ENCODE data around the gene DRG1. TPM values are rescaled to one million over a fixed set of nuclear protein-coding genes. Genes with fewer than 3 reads are reported as not detected.
"Not testable (repeated sequence)": the region's sequence is repeated elsewhere in the genome, so short reads cannot be mapped to it uniquely, and the experiment has no call there.

The DRG1 gene
- total RNA-seq, result 10 to 100 TPM; 37.8 to 40.3 TPM
- long read RNA-seq, donor 1, transcript DRG1-201 (9 exons, 1,746 nt), result major isoform, 21 of 28 reads
- long read RNA-seq, donor 1, partial matches to known transcripts, result 3 of 28 reads
- long read RNA-seq, donor 1, other reads (novel, unspliced or antisense), result 4 of 28 reads
- long read RNA-seq, donor 2, transcript DRG1-201 (9 exons, 1,746 nt), result major isoform, 221 of 235 reads
- long read RNA-seq, donor 2, partial matches to known transcripts, result 4 of 235 reads
- long read RNA-seq, donor 2, other reads (novel, unspliced or antisense), result 10 of 235 reads

GRCh38 chr22:31399211-31400022 is at the start of gene DRG1:
Gene DRG1, plus strand, starts transcription at chr22:31399604. Its CDS starts 80 bp downstream, at chr22:31399684.
- peak; percentile 99 for DNase-seq (ENCODE audit: low spot score)
- intact Hi-C loops (cut with DNase I), result no loop called here

GRCh38 chr22:31349960-31350359 is 49.4 kb upstream of the DRG1 start:
- intact Hi-C loops (cut with DNase I), result loop anchor here in 1 of 2 donors (5.0 kb wide), 1 partner anchor 1343 kb away; no protein-coding TSS in a partner anchor
- DNase-seq (ENCODE audit: low spot score), result no peak

- intact Hi-C loops (cut with DNase I), result loop anchor here in 1 of 2 donors (5.0 kb wide), 1 partner anchor 1343 kb away; no protein-coding TSS in a partner anchor
- no peak for DNase-seq (ENCODE audit: low spot score)
These were observed 49.0 kb upstream of the DRG1 start for GRCh38 chr22:31350410-31350863.

GRCh38 chr22:31354515-31354914 is 44.9 kb upstream of the DRG1 start:
- DNase-seq (ENCODE audit: low spot score), result no peak

GRCh38 chr22:31360029-31360428 is 39.4 kb upstream of the DRG1 start:
- intact Hi-C loops (cut with DNase I), result no loop called here
- DNase-seq (ENCODE audit: low spot score), result no peak

More at GRCh38 chr22:31354515-31354914, 44.9 kb upstream of the DRG1 start:
- intact Hi-C loops (cut with DNase I), result loop anchor here in 1 of 2 donors (5.0 kb wide), 1 partner anchor 1347 kb away; no protein-coding TSS in a partner anchor

GRCh38 chr22:31361743-31362142 is 37.7 kb upstream of the DRG1 start:
- no peak for DNase-seq (ENCODE audit: low spot score)
- intact Hi-C loops (cut with DNase I), result no loop called here

GRCh38 chr22:31363885-31364465 is 35.4 kb upstream of the DRG1 start:
- intact Hi-C loops (cut with DNase I), result no loop called here
- no peak for DNase-seq (ENCODE audit: low spot score)

- intact Hi-C loops (cut with DNase I), result no loop called here
- no peak for DNase-seq (ENCODE audit: low spot score)
These were observed 32.0 kb upstream of the DRG1 start for GRCh38 chr22:31367426-31367825.

GRCh38 chr22:31377612-31378011 is 21.8 kb upstream of the DRG1 start:
- peak; percentile 25 for DNase-seq (ENCODE audit: low spot score)
- intact Hi-C loops (cut with DNase I), result no loop called here

- intact Hi-C loops (cut with DNase I), result no loop called here
- DNase-seq (ENCODE audit: low spot score), result no peak
These were observed 21.3 kb upstream of the DRG1 start for GRCh38 chr22:31378123-31378522.

GRCh38 chr22:31378651-31379050 is 20.8 kb upstream of the DRG1 start:
- DNase-seq (ENCODE audit: low spot score); intact Hi-C loops (cut with DNase I): not testable (repeated sequence)

GRCh38 chr22:31393893-31394292 is 5.5 kb upstream of the DRG1 start:
- peak; percentile 10 for DNase-seq (ENCODE audit: low spot score)
- intact Hi-C loops (cut with DNase I), result no loop called here

GRCh38 chr22:31394326-31394725 is 5.1 kb upstream of the DRG1 start:
- intact Hi-C loops (cut with DNase I), result no loop called here
- no peak for DNase-seq (ENCODE audit: low spot score)

GRCh38 chr22:31398231-31398630 is 1.2 kb upstream of the DRG1 start:
- peak; percentile 32 for DNase-seq (ENCODE audit: low spot score)
- intact Hi-C loops (cut with DNase I), result no loop called here

GRCh38 chr22:31400023-31400397 is 606 bp downstream of the DRG1 start:
- peak; percentile 20 for DNase-seq (ENCODE audit: low spot score)
- intact Hi-C loops (cut with DNase I), result no loop called here

GRCh38 chr22:31402350-31402749 is 2.9 kb downstream of the DRG1 start:
- DNase-seq (ENCODE audit: low spot score); intact Hi-C loops (cut with DNase I): not testable (repeated sequence)

GRCh38 chr22:31425331-31426050 is 26.1 kb downstream of the DRG1 start:
- intact Hi-C loops (cut with DNase I), result no loop called here
- DNase-seq (ENCODE audit: low spot score), result no peak

GRCh38 chr22:31431950-31432349 is 32.5 kb downstream of the DRG1 start:
- intact Hi-C loops (cut with DNase I), result no loop called here
- DNase-seq (ENCODE audit: low spot score), result no peak

GRCh38 chr22:31436132-31436531 is 36.7 kb downstream of the DRG1 start:
- no peak for DNase-seq (ENCODE audit: low spot score)
- intact Hi-C loops (cut with DNase I), result no loop called here
